PC-3 (cell line): ENCODE measurements around the gene SLC43A3. TPM values are rescaled to one million over a fixed set of nuclear protein-coding genes. Genes with fewer than 3 reads are reported as not detected.

ENCODE experiments used
- ATAC-seq: fragments of 200-7000 bp; cut with Tn5 transposase; 2 replicates; pipeline ENCODE4 v1.9.1; 2020; ENCODE audit warnings: mild to moderate bottlenecking, moderate library complexity
- BruUV-seq: library from RNA; stranded (reverse); fragments of 400-500 nt; replicated peaks from 2 replicates; lab custom pipeline; 2021; lab: Mats Ljungman, UMichigan
- CTCF ChIA-PET: fragments of 300-600 bp; sonication (Branson Sonifier 250); formaldehyde crosslinking; loops from one replicate; lab custom pipeline; 2022; ENCODE audit warnings: antibody characterized with exemption; lab: Charles Lee
- POLR2A ChIA-PET: fragments of 300-600 bp; sonication (Branson Sonifier 250); formaldehyde crosslinking; loops from one replicate; lab custom pipeline; 2022; ENCODE audit warnings: antibody characterized with exemption; ENCODE audit not compliant: unreplicated experiment; lab: Charles Lee
- DNase-seq: peaks from one replicate; pipeline ENCODE4 v3.0.0-alpha.2; 2015
- H2AFZ ChIP-seq: fragments of 300-600 bp; sonication (generic); 2 replicates; pipeline ENCODE4 v1.6.0; 2016; ENCODE audit warnings: antibody characterized with exemption, low read length
- H3F3A ChIP-seq: fragments of 300-600 bp; sonication (generic); one replicate; pipeline ENCODE4 v1.6.0; 2017; ENCODE audit warnings: antibody characterized with exemption, low read length, control low read depth, mild to moderate bottlenecking; ENCODE audit not compliant: unreplicated experiment
- H3K27ac ChIP-seq: fragments of 300-600 bp; sonication (generic); 2 replicates; pipeline ENCODE4 v1.5.1; 2016; ENCODE audit warnings: mild to moderate bottlenecking, low read length
- H3K27me3 ChIP-seq: fragments of 300-600 bp; sonication (generic); 2 replicates; pipeline ENCODE4 v1.6.1; 2016; ENCODE audit warnings: low read length, mixed read lengths
- H3K36me3 ChIP-seq: fragments of 300-600 bp; sonication (generic); 2 replicates; pipeline ENCODE4 v1.6.1; 2016; ENCODE audit warnings: low read depth, mixed run types, low read length, mixed read lengths
- H3K4me1 ChIP-seq: fragments of 300-600 bp; sonication (generic); 2 replicates; pipeline ENCODE4 v1.5.1; 2016; ENCODE audit warnings: low read length; ENCODE audit not compliant: insufficient read depth
- H3K4me2 ChIP-seq: fragments of 300-600 bp; sonication (generic); 2 replicates; pipeline ENCODE4 v1.6.0; 2016; ENCODE audit warnings: low read length
- H3K4me3 ChIP-seq: fragments of 300-600 bp; sonication (generic); 2 replicates; pipeline ENCODE4 v1.5.1; 2016; ENCODE audit warnings: mild to moderate bottlenecking, low read length, mixed read lengths
- H3K79me2 ChIP-seq: fragments of 300-600 bp; sonication (generic); 2 replicates; pipeline ENCODE4 v1.6.1; 2017; ENCODE audit warnings: low read length, mixed read lengths
- H3K9ac ChIP-seq: fragments of 300-600 bp; sonication (generic); 2 replicates; pipeline ENCODE4 v1.6.0; 2016; ENCODE audit warnings: mild to moderate bottlenecking, low read length
- H3K9me2 ChIP-seq: fragments of 300-600 bp; sonication (generic); replicated peaks from 2 replicates; pipeline ENCODE4 v1.6.1; 2016; ENCODE audit warnings: mixed run types, low read length, mixed read lengths
- H3K9me3 ChIP-seq: fragments of 300-600 bp; sonication (generic); 2 replicates; pipeline ENCODE4 v1.6.1; 2016; ENCODE audit warnings: low read length, mixed read lengths
- H4K20me1 ChIP-seq: fragments of 300-600 bp; sonication (generic); 2 replicates; pipeline ENCODE4 v1.6.1; 2016; ENCODE audit warnings: low read length, mixed read lengths
- CTCF ChIP-seq: fragments of 300-600 bp; sonication (generic); conservative IDR thresholded peaks from 2 replicates; pipeline ENCODE4 v1.5.1; 2017; ENCODE audit warnings: antibody characterized with exemption, low read depth, mild to moderate bottlenecking, low read length
- EZH2 ChIP-seq: fragments of 300-600 bp; sonication (generic); IDR thresholded peaks from one replicate; pipeline ENCODE4 v1.6.1; 2017; ENCODE audit warnings: antibody characterized with exemption, mild to moderate bottlenecking, low read length; ENCODE audit not compliant: unreplicated experiment
- EZH2phosphoT487 ChIP-seq: fragments of 300-600 bp; sonication (generic); IDR thresholded peaks from 2 replicates; pipeline ENCODE4 v1.6.1; 2018; ENCODE audit warnings: mild to moderate bottlenecking, antibody characterized with exemption, low read length, borderline replicate concordance
- intact Hi-C: fragments of 100-400 bp; cut with micrococcal nuclease; formaldehyde crosslinking; loops from 2 replicates; pipeline ENCODE4 v1.9.0; 2023
- total RNA-seq: library from RNA; depleted of rRNA; stranded (reverse); fragments of >200 nt; gene quantifications from 2 replicates; pipeline ENCODE4 v1.2.3, GENCODE V29; 2014

Gene SLC43A3
- total RNA-seq, 1 experiment from 2014 or later: 35.0 TPM

- intact Hi-C loops: no loop called here
- Histone ChIP-seq H3K4me3 (no peak overlapping the region), H2AFZ (no peak overlapping the region), H3K36me3 (no peaks in the 10 kb centered on the region), H3K9me3 (no peaks in the 10 kb centered on the region), H3K27ac (no peak overlapping the region), H3K27me3 (peaks cover 35% of the 10 kb centered on the region), H4K20me1 (no peaks in the 10 kb centered on the region), H3K4me2 (no peak overlapping the region), H3F3A (no peaks in the 10 kb centered on the region), H3K9ac (no peak overlapping the region), H3K9me2 (no peaks in the 10 kb centered on the region), H3K79me2 (no peaks in the 10 kb centered on the region), H3K4me1 (no peaks in the 10 kb centered on the region)
- ATAC-seq (no peak), DNase-seq (no peak)
- TF ChIP-seq CTCF: no peak
- no peak for TF ChIP-seq EZH2
- TF ChIP-seq EZH2phosphoT487: no peak
- no TSS peak for BruUV-seq
- CTCF ChIA-PET: no interaction called here
- POLR2A ChIA-PET: no interaction called here
Observed at GRCh38 chr11:57391111-57391510, 35.8 kb downstream of the SLC43A3 start.

- DNase-seq: no peak
- no peaks in the 10 kb centered on the region for H3K79me2 ChIP-seq
- ChIA-PET POLR2A (no interaction called here), CTCF (no interaction called here)
- H3K4me2 ChIP-seq: no peak within 1 kb of the TSS
- intact Hi-C loops: no loop called here
- no peak within 1 kb of the TSS for H3K27ac ChIP-seq
- TF ChIP-seq EZH2 (no peak), CTCF (no peak), EZH2phosphoT487 (no peak)
- no peak within 1 kb of the TSS for H3K4me3 ChIP-seq
- H3K4me1 ChIP-seq: no peaks in the 10 kb centered on the region
- H2AFZ ChIP-seq: no peak within 1 kb of the TSS
- H3K9ac ChIP-seq: no peak within 1 kb of the TSS
- ATAC-seq: no peak
- H3K9me2 ChIP-seq: no peaks in the 10 kb centered on the region
- BruUV-seq: no TSS peak
- H4K20me1 ChIP-seq: no peaks in the 10 kb centered on the region
- no peaks in the 10 kb centered on the region for H3F3A ChIP-seq
- no peaks in the 10 kb centered on the region for H3K9me3 ChIP-seq
- H3K27me3 ChIP-seq: peaks cover 41% of the 10 kb centered on the region
- H3K36me3 ChIP-seq: no peaks in the 10 kb centered on the region
Observed at GRCh38 chr11:57390535-57390934, 36.4 kb downstream of the SLC43A3 start, which contains the start of gene PRG2. Gene PRG2, minus strand, starts transcription at chr11:57390650. Its CDS starts 706 bp downstream, at chr11:57389944.

GRCh38 chr11:57387289-57388030, 39.5 kb downstream of the SLC43A3 start:
- Histone ChIP-seq H3K9ac (no peak overlapping the region), H3K27ac (no peak overlapping the region), H3K27me3 (peaks cover 61% of the 10 kb centered on the region), H3K9me3 (no peaks in the 10 kb centered on the region), H3K36me3 (no peaks in the 10 kb centered on the region), H3F3A (no peaks in the 10 kb centered on the region), H3K79me2 (no peaks in the 10 kb centered on the region), H2AFZ (no peak overlapping the region), H3K4me3 (no peak overlapping the region), H4K20me1 (no peaks in the 10 kb centered on the region), H3K4me2 (no peak overlapping the region), H3K4me1 (no peaks in the 10 kb centered on the region), H3K9me2 (no peaks in the 10 kb centered on the region)
- DNase-seq (peak; percentile 39), ATAC-seq (peak; percentile 50)
- CTCF ChIA-PET: interaction anchor here (0.6 to 0.7 kb wide), 2 partner anchors 71 kb away, joined by 3 to 10 read pairs; no protein-coding TSS in a partner anchor
- POLR2A ChIA-PET: no interaction called here
- no TSS peak for BruUV-seq
- TF ChIP-seq EZH2phosphoT487: no peak
- TF ChIP-seq CTCF: peak; percentile 44
- TF ChIP-seq EZH2: no peak
- intact Hi-C loops: no loop called here
